NCI-H1048 (cell line): ENCODE measurements around the gene SNX17.

Experiments used
- DNase-seq: peaks from one replicate; lab custom pipeline; 2025; lab: John Stamatoyannopoulos, UW

Gene SNX17

DNA sequence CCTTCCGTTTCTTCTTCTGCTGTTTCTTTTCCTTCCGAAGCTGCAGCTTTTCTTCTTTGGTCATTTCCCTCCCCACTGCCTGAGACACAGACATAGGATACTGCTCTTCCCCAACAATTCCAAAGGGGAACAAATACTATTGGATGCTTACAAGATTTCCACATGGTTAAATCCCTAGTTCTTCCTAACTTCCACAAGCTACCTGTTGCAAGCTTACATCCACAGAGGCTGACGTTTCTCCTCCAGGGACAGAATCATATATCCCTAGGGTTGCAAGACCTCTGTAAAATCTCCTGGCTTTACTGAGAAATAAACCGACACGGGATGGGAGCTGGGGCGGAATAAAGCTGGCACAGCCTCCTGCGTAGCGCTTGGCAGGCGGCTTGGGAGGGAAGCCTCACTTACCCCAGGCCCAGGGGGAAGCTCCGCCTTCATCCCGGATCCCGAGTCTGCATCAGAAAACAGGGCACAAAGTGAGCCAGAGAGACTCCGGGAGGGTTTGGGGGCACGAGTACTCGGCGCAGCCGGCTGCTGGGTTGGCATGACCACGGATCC, 868 bp upstream of the SNX17 start:
- peak; percentile 36 for DNase-seq

DNA sequence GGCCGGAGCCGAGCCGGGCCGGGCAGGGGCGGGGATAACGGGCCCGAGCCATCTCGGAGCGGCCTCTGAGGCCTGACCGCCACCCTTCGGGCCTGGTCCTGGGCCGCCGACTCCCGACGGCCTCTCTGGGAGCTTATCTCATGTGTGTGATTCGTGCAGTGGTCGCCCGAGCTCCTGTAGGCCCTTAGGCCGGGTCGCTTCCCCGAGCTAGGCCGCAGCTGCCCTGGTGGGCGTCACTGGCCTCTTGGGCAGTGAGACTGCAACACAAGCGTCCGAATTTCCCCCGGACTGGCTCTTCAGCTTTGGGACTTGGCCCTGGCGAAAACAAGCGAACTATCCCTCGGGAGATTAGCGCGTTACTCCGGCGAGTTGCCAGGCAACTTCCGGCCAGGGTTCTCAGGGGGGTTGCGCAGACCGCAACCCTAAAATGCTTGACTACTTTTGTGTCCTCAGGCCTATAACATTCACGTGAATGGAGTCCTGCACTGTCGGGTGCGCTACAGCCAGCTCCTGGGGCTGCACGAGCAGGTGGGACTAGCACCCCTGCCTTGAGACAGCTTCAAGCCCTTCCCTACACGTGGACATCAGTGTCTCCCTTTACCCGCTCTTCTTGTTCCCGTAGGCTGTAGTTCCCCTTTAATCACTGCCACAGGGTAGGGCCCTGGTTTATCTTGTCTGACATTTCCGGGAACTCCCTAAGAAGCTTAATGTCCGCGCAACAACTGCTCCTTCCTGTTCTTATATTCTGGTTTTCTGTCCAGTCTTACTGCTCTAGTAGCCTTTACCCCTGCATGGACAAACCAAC, 602 bp downstream of the SNX17 start:
- DNase-seq = no peak

DNA sequence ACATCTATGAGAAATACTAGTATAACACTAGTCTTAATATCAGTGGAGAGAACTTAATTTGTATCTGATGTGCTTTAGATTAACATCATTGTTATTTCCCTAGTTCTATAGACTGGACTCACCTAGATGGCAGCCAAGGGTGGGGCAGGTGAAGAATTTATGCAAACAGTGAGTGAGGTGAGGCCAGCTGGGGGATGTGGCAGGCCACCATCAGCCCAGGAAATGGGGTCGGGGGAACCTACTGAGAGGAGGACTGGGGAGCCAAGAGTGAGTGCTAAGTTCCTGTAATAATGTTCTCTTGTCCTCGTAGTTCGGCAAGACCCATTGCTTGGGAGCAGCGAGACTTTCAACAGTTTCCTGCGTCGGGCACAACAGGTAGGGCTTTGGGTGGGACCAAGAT, 2.5 kb downstream of the SNX17 start:
- no peak for DNase-seq

DNA sequence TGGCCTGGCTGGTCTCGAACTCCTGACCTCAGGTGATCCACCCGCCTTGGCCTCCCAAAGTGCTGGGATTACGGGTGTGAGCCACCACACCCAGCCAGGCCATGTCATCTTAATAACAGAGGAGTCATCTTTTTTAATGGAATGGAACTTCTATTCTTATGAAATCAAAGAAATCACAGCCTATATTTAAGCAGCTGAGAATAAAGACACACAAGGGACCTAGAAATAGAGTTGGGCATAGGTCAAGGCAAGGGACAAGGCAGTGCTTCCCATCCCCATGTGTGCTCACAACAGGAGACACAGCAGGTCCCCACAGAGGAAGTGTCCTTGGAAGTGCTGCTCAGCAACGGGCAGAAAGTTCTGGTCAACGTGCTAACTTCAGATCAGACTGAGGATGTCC, 3.2 kb downstream of the SNX17 start:
- no peak for DNase-seq

DNA sequence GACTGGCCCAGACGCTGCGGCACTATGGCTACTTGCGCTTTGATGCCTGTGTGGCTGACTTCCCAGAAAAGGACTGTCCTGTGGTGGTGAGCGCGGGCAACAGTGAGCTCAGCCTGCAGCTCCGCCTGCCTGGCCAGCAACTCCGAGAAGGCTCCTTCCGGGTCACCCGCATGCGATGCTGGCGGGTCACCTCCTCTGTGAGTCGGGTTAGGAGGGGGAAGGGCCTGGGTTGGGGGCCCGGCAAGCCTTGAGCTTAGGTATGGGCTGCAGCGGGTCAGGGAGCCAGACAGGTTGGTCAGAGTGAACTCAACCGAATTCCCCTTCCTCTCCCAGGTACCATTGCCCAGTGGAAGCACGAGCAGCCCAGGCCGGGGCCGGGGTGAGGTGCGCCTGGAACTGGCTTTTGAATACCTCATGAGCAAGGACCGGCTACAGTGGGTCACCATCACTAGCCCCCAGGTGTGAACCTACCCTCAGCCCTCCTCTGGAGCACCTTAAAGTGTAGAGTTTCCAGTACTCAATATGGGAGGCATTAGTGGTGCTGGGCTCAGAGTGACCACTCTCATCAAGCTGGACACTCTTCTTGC, 5.2 kb downstream of the SNX17 start:
- DNase-seq = no peak

DNA sequence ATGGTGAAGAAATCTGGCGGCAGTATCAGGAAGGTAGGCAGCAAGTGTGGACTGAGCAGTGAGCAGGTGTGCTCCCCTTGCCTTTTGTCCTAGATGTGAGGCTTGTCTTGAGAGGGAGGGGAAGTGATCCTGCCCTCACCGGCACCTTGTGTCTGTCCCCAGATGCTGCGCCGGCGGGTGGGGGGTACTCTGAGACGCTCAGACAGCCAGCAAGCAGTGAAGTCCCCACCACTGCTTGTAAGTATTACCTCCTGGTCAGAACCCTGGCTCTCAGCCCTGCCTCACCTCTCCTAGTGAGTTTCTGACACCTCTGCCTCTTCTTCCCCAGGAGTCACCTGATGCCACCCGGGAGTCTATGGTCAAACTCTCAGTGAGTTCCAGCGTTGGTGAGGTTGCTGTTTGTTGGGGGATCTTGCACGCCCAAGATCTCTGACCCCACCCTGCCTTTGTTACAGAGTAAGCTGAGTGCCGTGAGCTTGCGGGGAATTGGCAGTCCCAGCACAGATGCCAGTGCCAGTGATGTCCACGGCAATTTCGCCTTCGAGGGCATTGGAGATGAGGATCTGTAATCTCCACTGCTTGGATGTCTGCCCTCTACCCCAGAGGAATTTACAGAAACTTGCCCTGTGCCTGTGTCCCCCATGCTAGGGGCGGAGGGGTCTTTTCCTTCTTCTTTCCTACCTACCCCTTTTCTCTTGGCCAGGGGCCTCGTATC, 5.9 kb downstream of the SNX17 start:
- DNase-seq = no peak

DNA sequence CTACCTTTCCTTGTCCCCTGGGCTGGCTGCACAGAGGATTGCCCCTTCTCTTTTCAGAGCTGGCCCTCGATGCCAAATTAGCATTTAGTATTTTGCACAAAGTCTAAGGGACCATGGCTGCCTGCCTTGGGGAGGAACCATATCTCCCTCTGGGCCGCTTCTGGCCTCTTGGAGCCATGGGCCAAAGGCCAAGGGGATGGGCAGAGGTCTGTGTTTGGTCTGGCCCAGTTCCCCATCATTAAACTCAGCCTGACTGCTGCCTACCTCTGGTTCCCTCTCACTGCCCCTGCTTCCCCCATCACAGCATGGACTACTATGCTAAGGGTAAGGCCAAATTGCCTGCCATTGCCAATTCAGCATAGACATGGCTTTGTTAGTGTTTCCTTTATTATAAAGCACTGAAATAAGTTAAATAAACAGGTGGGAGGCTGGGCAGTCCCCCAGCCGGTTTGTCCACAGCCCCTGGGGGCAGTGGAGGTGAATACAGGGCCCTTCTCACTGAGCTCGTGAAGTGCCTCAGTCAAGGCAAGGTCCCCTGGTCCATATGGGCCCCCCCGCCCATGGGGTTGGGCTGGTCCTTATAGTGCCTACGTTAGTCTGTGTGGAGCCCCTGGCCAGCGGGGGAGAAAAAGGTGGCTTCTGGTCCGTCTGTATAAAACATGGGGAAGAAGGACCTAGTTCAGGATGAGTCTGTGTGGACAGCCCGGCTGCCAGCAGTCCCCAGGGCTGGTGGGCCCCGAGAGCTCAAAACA, 6.6 kb downstream of the SNX17 start:
- no peak for DNase-seq

DNA sequence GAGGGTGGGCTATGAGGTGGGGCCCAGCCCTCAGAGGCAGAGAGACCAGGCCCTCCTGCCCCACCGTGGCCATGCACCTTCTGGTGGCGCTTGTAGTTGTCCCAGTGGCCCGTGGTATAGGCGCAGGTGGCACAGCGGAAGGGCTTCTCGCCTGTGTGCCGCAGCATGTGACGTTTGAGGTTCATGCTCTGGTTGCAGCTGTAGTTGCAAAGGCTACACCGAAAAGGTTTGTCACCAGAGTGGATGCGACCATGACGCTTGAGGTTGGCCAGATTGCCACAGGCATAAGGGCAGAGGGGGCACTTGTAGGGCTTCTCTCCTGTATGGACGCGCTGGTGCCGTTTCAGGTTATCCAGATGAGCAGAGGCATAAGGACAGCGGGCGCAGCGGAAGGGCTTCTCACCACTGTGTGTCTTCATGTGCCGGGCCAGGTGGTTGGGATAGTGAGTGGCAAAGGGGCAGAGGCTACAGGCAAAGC, 7.2 kb downstream of the SNX17 start:
- no peak for DNase-seq

DNA sequence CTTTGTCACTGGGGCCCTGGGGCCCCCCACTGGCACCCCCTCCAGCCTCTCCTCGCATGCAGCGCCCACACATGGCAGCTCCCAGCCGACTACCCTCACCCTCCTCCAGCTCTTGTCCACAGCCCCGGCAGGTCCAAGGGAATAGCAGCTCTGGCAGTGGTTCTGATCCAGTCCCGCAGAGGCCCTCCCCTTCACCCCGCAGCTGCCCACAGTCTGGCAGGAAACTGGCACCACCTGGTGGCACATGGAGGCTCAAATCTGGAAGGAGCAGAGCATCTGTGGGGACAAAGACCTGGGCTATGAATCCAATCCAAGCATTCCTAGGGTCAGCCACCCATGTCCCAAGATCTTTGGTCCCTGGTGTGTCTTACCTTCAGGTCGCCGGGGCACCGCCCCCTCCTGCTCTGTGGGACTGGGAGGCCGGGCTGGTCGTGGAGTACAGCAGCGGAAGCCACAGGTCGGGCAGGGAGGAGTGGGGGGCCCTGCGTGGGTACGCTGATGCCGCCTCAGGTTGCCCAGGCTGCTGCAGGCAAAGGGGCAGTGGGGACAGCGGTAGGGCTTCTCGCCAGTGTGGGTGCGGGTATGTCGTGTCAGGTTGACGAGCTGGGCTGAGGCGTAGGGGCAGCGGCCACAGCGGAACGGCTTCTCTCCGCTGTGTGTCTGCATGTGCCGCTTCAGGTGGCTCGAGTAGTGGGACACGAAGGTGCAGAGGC, 7.8 kb downstream of the SNX17 start:
- DNase-seq = no peak

DNA sequence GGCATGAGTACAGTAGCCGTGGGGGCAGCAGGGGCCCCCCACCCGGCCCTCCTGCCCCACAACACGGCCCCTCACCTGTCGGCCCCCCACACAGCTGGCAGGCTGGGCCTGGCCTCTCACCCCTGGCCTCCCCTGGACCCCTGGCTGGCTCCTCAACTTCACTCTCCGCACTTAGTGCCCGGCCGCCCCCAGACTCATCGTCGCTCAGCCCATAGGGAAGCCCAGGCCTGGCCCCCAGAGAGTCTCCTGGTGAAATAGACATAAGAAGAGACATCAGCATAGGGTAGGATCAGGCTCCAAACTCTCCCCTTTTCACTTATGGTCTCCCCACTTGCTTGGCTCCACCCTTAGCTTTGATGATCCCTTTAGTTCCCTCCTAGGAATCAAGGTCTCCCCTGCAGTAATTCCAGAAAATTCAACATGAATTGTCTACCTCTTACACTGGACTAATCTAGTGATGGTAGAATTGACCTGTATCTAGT, 8.4 kb downstream of the SNX17 start:
- no peak for DNase-seq

DNA sequence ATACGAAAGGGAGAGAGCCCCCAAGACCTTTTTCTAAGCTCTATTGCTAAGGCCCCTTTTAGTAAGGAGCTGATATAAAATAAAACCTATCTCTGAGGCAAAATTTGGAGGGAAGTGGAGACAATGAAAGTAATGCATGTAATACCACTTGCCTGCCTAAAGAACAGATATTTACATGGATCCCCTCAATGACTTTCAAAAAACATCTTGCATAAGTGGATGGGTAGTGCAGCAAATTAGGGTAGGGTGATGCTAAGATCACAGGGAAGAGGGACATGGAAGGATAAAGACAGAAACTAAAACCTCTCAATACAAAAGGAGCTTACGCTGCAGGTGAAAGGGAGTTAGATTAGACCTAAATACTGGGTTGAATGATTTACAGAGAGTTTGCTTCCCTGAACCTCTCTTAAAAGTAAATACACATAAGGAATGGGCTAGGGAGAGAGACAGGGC, 9.0 kb downstream of the SNX17 start:
- DNase-seq = no peak

DNA sequence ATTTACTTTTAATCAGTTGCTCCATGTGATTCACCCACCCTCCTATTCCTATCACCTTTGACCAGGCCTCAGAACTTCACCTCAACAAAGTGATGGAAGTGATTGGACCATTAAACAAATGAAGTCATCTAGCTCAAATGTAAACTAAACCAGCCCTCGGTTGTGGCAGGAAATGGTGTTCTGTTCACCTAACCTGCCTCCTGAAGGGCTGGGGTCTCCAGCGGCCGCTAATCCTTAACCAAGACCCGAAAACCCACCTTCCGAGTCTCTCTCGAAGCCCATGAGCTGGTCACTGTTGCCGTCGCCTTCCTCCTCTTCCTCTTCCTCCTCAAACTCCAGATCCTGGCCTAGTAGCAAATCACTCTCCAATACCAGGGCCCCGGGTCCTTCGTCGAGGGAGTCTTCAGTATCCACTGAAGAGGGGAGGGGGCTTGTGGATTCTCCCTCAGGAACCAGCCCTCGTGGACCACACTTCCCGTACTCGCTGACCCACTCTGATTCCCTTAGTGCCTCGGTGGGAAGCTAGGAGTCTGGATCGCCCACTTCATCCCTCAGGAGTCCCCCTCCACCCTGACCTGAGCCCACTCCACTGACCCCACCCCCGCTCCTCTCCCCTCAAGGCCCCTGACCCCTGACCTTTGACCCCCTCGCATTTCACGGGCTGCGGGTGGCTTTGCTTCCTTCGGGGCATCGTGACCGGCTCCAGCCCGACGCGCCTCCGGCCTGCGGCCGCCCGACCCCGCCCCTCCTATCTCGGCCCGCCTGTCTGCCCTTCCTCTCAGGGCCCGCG, 9.6 kb downstream of the SNX17 start:
- no peak for DNase-seq

DNA sequence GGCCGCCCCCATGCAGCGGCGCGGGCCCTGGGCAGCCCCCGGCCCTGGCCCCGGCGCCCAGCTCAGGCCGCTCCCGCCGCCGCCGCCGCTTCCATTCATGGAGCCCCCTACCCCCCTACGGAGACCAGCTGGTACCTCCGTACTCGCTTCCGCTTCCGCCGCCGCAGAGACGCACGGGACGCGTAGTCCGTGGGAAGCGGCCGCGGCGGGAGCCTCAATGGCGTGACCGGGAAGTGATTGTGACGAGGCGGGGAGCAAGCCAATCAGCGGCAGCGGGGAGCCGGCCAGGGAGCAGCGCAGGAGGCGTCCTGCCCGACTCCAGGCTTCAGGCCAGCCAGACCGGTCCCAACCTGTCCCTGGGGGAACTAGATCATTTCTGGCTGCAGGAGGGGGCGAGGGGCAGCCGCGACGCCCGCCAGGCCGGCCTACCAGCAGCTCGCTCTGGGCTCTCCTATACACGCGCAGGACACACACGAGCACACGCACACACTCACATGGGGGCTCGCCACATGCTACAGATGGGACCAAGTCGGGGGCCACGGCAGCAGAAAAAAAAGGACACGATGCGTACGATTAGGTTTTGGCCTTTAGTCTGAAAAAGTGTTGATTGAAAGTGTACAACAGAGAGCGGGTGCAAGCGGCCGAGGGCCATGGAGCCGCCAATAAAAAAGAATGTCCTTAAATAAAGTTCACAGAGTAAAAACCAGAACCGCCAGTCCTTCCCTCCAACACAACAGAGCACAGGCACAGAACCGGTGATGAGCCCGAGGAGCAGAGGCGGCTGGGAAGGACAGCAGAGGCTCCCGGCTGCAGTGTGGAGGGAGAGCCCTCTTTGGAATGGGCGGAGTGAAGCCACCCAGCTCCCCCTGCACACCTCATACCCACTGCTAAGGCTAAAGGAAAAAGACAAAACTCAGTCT, 10.5 kb downstream of the SNX17 start, which contains the start of gene ZNF513:
ZNF513 (minus strand) TSS at position 109 of the 920 bp plus-strand sequence. CDS start 208 bp downstream, outside the sequence.
- peak; percentile 91 for DNase-seq

DNA sequence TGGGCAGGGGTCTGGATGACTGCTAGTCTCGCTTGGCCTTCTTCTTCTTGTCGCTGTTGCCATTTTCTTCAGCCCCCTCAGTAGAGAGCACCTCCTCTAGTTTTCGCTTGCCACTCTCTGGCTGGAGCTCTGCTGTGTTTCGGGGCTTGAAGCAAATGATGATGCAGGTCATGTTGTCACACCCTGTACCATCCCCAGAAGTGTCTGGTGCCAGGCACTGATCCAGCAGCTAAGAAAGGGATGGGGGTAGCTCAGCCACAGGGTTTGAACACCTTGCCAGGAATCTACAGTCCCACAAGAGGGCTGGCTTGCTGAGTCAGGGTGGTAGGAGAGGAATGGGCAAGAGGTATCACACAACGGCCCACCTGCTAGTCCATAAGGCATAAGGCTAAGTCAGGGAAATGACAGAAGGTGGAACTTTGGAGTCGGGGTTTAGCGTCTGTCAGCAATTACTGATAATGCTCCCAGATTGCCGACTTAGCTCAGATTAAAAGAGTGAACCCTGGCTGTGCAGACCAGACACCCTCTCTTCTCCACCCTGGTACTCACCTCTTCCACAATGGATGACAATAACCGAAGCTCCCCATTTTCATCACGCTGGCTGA, 11.3 kb downstream of the SNX17 start:
- DNase-seq = no peak

DNA sequence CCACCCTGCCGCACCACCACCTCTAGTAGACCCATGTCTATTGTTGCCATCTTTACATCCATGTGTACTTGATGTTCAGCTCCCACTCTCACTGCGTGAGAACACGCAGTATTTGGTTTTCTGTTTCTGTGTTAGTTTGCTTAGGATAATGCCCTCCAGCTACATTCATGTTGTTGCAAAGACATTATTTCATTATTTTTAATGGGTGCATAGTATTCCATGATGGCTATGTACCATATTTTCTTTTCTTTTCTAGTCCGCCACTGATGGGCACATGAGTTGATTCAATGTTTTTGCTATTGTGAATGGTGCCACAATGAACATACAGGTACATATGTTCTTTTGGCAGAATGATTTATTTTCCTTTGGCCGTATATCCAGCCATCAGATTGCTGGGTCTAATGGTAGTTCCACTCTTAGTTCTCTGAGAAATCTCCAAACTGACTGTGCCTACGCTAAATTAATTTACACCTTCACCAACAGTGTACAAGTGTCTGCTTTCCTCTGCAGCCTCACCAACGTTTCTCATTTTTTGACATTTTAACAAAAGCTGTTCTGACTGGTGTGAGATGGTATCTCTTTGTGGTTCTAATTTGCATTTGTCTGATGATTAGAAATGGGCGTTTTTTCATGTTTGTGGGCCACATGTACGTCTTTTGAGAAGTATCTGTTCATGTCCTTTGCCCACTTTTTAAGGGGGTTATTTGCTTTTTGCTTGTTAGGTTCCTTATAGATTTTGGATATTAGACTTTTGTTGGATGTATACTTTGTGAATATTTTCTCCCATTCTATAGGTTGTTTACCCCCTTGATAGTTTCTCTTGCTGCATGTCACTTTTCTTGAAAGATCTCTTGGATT, 20.6 kb downstream of the SNX17 start:
- no peak for DNase-seq

DNA sequence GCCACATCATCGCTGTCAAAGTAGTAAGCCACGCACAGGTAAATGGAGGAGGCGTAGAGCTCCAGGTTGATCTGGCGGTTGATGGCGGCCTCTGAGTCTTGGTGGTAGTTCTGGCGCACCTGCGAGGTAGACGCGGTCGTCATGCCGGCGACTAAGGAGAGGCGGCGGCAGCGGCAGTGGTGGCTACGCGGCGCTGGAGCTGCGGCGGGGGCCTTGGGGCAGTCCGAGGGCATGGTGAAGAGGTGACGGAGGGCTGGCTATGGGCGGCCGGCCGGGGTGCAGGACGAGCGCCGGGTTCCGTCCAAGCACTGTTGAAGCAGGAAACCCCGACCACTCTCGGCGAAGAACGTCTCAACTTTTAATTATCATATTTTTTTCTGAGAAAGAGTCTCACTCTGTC, 22.8 kb downstream of the SNX17 start:
- DNase-seq = no peak

DNA sequence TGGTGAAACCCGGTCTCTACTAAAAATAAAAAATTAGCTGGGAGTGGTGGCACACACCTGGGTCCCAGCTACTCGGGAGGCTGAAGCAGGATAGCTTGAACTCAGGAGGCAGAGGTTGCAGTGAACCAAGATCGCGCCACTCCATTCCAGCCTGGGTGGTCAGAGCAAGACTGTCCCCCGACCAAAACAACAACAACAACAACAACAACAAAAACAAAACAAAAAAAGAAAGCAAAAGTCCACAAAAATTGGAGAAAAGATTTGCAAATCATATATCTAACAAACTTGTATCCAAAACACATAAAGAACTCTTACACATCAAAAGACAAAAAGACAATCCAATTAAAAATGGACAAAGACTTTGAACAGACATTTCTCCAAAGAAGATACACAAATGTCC, 28.5 kb downstream of the SNX17 start:
- no peak for DNase-seq
